Jurkat, Clone E6-1 (cell line): Measurements from ENCODE around the gene TMEM161A.
"Not testable (repeated sequence)": the region's sequence is repeated elsewhere in the genome, so short reads cannot be mapped to it uniquely, and the experiment has no call there.

ENCODE experiments used
- DNase-seq: peaks from one replicate; pipeline ENCODE4 v3.0.0-alpha.2; 2011; ENCODE audit warnings: low read depth, low spot score
- H3K4me3 ChIP-seq: 2 replicates; pipeline ENCODE4 v1.5.1; 2011; ENCODE audit warnings: mild to moderate bottlenecking, low read length, control low read depth, moderate library complexity

TMEM161A gene

DNA sequence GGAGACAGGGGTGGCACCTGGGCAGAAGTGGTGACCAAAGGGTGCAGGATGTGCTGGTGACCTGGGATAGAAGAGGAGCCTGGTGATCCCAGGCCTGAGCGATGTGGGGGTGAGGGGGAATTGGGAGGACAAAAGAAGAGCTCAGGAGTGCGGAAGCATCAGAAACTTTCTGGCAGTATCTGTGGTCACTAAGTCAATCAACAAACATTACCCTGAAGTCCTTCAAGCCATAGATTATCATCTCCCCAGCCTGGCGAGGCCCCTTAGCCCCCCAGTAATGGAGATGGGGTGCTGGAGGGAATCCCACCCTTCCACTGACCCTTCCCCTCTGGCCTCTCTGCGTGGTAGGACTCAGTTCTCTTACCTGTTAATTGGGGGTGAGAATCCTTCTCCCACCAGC lies 21.3 kb upstream of the TMEM161A start:
- H3K4me3 ChIP-seq = no peak overlapping the region
- no peak for DNase-seq

DNA sequence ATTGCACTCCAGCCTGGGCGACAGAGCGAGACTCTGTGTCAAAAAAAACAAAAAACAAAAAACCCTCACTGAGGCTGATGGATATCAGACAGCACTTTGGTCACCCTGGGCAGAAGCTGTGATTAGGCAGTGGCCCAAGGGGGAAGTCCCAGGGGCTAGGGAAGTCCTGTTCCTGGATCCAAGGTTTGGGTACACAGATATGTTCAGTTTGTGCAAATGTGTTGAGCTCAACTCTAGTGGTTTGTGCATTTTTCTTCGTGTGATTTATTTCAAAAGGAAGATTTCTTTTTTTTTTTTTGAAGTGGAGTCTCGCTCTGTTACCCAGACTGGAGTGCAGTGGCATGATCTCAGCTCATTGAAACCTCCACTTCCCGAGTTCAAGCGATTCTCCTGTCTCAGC lies 19.5 kb upstream of the TMEM161A start:
- no peak for DNase-seq
- H3K4me3 ChIP-seq = no peak overlapping the region

- H3K4me3 ChIP-seq = no peak overlapping the region
- DNase-seq = no peak
Observed at GRCh38 chr19:19155495-19156219, 17.4 kb upstream of the TMEM161A start.

DNA sequence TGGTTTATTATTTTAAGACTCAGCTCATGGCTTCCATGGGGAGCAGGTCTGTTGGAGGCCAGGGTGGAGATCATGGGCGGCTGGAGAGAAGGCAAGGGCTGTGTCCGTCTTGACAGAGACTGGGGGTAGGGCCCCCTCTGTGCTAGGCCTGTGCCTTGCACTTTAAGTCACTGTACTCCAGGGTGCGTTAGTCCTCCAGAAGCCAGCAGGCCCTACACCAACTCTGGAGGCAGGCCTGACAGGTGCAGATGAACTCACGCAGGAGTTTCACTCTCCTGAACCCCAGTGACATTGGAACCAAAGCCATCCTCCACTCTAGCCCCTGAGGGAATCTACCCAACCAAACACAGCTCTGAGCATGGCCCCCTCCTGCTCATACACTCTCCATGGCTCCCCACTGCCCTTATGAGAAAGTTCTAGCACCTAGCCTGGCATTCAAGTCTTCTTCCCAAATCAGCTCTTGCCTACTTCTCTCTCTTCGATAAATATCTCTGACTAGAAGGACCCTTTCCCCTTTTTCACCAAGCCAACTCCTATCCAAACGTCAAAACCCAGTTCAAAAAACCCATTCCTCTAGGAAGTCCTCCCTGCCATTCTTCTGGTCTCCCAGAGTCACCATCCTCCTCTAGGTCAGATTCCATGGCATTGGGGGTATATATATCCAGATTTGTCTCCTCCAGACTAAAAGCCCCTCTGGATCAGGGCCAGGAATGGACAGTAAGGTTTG lies 16.7 kb upstream of the TMEM161A start:
- no peak for DNase-seq
- H3K4me3 ChIP-seq = no peak overlapping the region

- no peak for DNase-seq
- H3K4me3 ChIP-seq = no peak overlapping the region
Observed at GRCh38 chr19:19152668-19153384, 14.5 kb upstream of the TMEM161A start.

GRCh38 chr19:19151418-19151817 lies 13.1 kb upstream of the TMEM161A start:
- DNase-seq = no peak
- no peak overlapping the region for H3K4me3 ChIP-seq

DNA sequence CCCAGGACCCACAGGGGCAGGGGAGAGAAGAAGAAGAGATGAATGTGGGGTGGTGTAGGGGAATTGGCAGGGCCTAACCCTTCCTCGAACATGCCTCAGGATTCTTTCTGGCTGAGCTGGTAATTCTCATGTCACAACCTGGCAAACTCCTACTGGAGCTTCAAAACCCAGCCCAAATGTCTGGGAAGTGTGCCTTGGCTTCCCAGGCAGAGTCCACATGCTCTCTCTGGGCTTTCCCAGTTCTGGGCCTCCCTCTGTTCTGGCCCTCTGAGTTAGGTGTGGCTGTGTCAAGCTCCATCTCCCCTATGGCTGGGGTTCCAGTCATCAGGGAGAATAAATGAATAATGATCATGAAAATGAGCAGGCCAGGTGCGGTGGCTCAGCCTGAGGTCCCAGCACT lies 11.2 kb upstream of the TMEM161A start:
- no peak for DNase-seq
- no peak overlapping the region for H3K4me3 ChIP-seq

DNA sequence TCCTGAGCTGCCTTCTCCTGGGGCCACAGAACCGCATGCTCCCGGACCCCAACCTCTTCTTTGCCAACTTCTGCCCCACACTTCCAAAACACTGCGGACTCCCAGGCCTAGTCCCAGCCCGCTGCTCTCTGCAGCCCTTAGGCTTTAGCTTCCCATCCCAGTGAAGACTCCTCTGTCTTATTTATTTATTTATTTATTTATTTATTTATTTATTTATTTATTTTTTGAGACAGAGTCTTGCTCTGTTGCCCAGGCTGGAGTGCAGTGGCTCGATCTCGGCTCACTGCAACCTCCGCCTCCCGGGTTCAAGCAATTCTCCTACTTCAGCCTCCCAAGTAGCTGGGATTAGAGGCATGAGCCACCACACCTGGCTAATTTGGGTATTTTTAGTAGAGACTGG lies 10.2 kb upstream of the TMEM161A start:
- DNase-seq, H3K4me3 ChIP-seq: not testable (repeated sequence)

GRCh38 chr19:19147344-19147743 lies 9.1 kb upstream of the TMEM161A start:
- no peak overlapping the region for H3K4me3 ChIP-seq
- no peak for DNase-seq

DNA sequence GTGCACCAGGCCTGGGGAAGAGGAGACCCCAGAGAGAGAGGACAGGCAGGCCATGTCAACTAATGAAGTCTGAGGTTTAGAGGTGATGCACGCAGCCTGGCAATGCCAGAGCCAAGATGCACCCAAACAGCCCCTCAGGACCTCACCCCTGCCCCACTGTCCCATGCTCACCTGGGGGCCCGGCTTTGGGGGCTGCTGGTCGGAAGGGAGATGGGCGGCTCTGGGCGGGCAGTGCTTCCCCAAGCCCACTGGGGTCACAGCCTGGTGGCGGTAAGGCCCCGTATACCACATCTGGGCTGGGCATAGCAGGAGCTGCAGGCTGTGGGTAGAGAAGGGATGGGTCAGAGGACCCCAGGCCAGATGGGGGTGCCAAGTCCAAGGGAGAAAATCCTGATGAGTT lies 8.6 kb upstream of the TMEM161A start:
- DNase-seq = no peak
- no peak overlapping the region for H3K4me3 ChIP-seq

DNA sequence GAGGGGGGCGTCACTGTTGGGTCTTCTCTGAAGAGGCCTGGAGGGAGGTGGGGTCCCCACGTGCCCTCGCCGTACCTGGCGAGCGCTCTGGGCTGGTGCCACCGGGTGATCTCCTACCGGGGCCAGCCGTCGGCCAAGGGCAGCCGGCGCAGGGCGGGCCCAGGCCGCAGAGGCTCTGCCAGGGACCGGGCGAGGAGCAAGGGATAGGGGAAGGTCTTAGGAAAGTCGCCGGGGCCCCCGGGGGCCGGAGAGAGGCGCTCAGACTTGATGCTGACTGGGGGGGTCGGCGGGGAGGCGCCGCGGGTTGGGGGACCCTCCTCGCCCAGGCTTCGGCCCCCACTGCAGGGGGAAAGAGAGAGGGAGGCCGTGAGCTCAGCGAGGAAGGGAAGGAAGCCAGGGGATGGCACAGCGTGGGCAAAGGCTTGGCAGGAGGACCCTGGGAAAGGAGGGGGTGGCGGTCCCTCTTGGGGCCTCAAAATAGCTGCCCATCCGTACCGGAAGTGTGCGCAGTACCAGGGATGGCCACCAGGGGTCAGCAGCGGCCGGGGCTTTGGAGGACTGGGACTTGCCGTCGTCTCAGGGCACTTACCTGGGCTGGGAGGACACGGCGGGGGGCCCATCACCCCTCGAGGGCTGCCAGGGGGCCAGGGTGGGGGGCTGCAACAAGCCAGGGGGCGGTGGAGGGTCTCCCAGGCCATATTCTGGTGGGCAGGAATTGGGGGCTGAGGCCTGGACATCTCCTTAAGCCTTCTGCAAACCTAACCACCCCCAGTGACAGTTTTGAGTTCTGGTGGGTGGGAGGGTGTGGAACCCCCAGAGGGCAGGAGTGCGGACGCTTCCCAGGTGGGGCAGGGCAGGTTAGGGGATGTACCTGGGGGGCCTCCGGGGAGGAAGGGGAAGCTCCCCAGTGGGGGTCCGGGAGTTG lies 7.7 kb upstream of the TMEM161A start:
- H3K4me3 ChIP-seq = no peak overlapping the region

GRCh38 chr19:19145281-19145680 lies 7.0 kb upstream of the TMEM161A start:
- DNase-seq = no peak
- H3K4me3 ChIP-seq = no peak overlapping the region

More for the DNA sequence above, 7.7 kb upstream of the TMEM161A start:
- DNase-seq = peak; percentile 50

DNA sequence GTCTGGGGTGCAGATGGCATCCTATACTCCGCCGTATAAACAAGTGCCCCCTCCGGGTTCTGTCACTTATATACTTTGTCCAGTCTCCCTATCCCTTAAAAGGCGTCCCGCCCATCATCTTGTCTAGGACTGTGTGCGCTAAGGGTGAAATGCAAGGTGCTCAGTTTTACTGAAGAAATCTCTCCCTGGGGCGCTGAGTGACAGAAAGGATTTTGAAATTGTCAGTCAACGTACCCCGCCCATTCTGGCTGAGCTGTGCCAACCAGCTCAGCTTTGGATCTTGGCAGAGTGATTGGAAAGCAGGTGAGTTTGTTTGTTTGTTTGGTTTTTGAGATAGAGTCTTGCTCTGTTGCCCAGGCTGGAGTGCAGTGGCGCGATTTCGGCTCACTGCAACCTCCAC lies 4.1 kb upstream of the TMEM161A start:
- no peak overlapping the region for H3K4me3 ChIP-seq
- no peak for DNase-seq

GRCh38 chr19:19140476-19140875 lies 2.2 kb upstream of the TMEM161A start:
- H3K4me3 ChIP-seq = no peak overlapping the region
- no peak for DNase-seq

- H3K4me3 ChIP-seq = no peak overlapping the region
- DNase-seq = no peak
Observed at GRCh38 chr19:19139876-19140229, 1.6 kb upstream of the TMEM161A start.

DNA sequence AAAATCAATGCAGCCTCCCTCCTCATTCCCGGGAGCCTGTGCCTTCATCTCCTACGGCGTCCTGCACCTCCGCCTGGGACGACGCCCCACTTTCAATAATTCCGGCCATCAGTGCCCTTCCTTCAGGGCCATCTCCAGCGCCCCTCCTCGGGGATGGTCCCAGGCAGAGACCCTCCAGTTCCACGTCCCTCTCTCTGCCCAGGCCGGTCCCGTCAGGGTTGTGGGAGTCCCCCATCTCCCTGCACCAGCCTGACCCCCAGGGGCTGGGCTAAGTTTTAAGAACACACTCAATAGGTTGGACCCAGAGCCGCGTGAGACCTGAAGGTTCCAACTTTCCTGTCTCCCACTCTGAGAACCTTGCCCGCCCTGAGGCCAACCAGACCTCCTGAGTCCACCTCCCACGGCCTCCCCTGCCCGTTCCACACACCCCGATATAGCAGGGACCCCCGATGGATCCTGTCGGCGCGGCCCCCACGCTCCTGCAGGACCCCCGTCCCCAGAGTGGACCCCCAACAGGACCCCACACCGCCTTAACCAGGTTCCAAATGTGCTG lies 646 bp downstream of the TMEM161A start:
- DNase-seq = no peak
- peak overlapping the region; percentile 74 for H3K4me3 ChIP-seq

DNA sequence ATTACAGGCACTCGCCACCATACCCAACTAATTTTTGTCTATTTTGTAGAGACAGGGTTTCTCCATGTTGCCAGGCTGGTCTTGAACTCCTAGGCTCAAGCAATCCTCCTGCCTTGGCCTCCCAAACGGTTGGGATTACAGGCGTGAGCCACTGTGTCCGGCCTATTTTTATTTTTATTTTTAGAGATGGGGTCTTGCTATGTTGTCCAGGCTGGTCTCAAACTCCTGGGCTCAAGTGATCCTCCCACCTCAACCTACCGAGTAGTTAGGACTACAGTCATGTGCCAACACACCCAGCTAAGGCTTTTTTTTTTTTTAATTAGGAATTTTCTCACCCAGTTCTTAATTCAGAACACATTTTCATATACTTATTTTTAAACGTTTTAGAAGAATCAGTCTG lies 2.6 kb downstream of the TMEM161A start:
- not testable (repeated sequence) for DNase-seq, H3K4me3 ChIP-seq

GRCh38 chr19:19134687-19135158 lies 3.6 kb downstream of the TMEM161A start:
- DNase-seq = no peak
- no peak overlapping the region for H3K4me3 ChIP-seq

- DNase-seq = no peak
Observed at GRCh38 chr19:19133985-19134384, 4.3 kb downstream of the TMEM161A start.

More at GRCh38 chr19:19133985-19134384, 4.3 kb downstream of the TMEM161A start:
- no peak overlapping the region for H3K4me3 ChIP-seq
